SK-N-MC (cell line): ENCODE data around the gene NTRK2.

ENCODE experiments used
- EZH2 ChIP-seq: fragments of 200-600 bp; sonication (generic); IDR thresholded peaks from one replicate; pipeline ENCODE4 v1.6.1; 2017; ENCODE audit warnings: antibody characterized with exemption
- FOXP2 ChIP-seq: optimal IDR thresholded peaks from 2 replicates; pipeline ENCODE3; 2011; ENCODE audit warnings: mild to moderate bottlenecking, moderate library complexity; ENCODE audit not compliant: insufficient read depth; ENCODE audit errors: extremely low read length, control extremely low read depth
- POLR2AphosphoS5 ChIP-seq: IDR thresholded peaks from 2 replicates; pipeline ENCODE4 v1.6.1; 2012; ENCODE audit warnings: mild to moderate bottlenecking, low read depth, low read length, borderline replicate concordance

DNA sequence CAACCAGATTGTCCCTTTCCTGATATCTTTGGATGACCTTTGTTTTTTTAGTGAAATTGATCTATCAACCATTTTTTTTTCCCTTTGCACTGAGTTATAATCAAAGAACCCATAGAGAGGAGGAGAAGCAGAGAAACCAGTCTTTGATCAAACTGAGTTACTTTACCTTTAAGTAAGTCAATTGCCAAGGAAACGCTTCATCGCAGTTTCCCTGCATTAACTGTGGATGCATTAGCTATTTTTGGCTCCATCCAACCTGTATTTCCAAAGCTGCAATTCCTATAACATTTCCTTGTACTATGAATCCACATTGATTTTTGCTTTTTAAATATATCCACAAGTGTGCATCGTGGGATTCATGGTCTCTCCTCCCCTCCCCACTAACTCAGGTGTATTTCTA is 268.1 kb downstream of the NTRK2 start:
- no peak for TF ChIP-seq EZH2
- TF ChIP-seq POLR2AphosphoS5 = no peak
- no peak for TF ChIP-seq FOXP2
